Measurements from ENCODE around the gene NPAS3. TPM values are rescaled to one million over a fixed set of nuclear protein-coding genes. Genes with fewer than 3 reads are reported as not detected.

The NPAS3 gene
- total RNA-seq, 4 donors from 2014 or later: 4.0 to 12.2 (median 5.6) TPM

DNA sequence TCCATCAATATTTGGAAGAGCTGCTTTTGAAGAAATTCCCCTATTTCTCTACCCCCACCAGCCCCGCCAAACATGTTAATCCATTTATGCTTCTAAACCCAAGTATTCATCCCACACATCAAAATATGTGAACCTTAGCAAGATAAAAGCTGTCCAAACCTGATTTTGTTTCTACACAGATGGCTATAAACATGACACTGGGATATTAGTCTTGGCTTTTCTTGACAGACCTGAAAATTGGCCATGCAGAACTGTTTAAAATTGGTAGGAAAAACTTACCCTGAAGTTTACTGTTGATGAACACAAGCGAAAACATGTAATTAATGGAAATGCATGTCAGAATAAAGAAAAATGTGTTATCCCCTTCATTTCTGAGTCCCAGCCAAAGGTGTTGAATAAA is 642.2 kb downstream of the NPAS3 start:
- Histone ChIP-seq H3K4me3 (replicated peaks in 1 of 3) (no peak overlapping the region), H3K27ac (no peak overlapping the region), H3K27me3 (no peaks in the 10 kb centered on the region), H3K36me3 (no peaks in the 10 kb centered on the region), H3K9me3 (no peaks in the 10 kb centered on the region), H3K4me1 (peaks cover 0 to 2% of the 10 kb centered on the region in 2 donors)
- no peak for DNase-seq
- 93 to 97% methylated on average over 2 of the region's 2 CpGs for WGBS, 2 donors
- TF ChIP-seq, protein P1, sequence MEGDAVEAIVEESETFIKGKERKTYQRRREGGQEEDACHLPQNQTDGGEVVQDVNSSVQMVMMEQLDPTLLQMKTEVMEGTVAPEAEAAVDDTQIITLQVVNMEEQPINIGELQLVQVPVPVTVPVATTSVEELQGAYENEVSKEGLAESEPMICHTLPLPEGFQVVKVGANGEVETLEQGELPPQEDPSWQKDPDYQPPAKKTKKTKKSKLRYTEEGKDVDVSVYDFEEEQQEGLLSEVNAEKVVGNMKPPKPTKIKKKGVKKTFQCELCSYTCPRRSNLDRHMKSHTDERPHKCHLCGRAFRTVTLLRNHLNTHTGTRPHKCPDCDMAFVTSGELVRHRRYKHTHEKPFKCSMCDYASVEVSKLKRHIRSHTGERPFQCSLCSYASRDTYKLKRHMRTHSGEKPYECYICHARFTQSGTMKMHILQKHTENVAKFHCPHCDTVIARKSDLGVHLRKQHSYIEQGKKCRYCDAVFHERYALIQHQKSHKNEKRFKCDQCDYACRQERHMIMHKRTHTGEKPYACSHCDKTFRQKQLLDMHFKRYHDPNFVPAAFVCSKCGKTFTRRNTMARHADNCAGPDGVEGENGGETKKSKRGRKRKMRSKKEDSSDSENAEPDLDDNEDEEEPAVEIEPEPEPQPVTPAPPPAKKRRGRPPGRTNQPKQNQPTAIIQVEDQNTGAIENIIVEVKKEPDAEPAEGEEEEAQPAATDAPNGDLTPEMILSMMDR (IDR thresholded peaks at IDR 0.05): no peak
- intact Hi-C loops (cut with DNase I): no loop called here

DNA sequence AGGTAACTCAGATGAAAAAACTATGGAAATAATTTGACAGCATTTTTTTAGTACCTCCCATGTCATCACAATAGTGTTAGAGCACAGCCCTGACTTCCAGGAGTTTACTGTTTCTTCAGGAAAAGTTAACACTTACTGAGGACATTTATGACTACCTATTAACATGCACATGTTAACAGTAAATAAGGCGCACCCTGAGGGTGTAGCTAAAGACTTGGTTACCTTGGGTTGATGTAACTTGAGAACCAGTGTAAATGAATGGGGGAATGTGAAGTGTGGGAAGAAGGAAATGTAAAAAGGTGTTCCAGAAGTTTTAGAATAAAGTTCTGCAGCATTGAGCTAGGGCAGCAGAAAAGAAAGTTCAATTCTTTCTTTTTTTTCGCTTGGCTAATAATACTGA is 646.0 kb downstream of the NPAS3 start:
- TF ChIP-seq POLR2A (IDR thresholded peaks at IDR 0.05): no peak
- TF ChIP-seq, protein P1 (IDR thresholded peaks at IDR 0.05): no peak

DNA sequence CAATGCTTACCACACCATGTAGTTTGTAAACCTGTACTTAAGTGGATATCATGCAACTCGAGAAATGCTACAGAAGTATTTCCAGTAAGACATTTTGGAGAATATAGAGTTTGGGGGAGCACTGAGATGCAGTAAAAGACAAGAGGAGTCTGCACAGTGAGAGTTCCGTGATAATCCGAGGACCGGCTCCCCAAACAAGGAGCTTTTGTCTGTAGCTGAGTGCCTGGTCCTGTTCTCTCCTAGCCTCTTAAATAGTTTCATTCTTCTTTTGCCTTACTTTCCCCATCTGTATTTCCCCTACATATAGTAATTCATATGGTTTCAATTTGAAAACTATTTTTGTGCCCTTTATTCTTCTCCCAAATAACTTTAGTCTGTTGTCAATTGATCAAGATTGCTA is 648.1 kb downstream of the NPAS3 start:
- Histone ChIP-seq H3K4me1 (no peaks in the 10 kb centered on the region), H3K27ac (no peak overlapping the region), H3K27me3 (no peaks in the 10 kb centered on the region), H3K36me3 (no peaks in the 10 kb centered on the region), H3K4me3 (replicated peaks in 1 of 3) (no peak overlapping the region), H3K9me3 (no peaks in the 10 kb centered on the region)
- DNase-seq: no peak
- intact Hi-C loops (cut with DNase I): no loop called here
- 88 to 94% methylated on average over 4 of the region's 4 CpGs for WGBS, 2 donors
- TF ChIP-seq POLR2A (IDR thresholded peaks at IDR 0.05): no peak
- TF ChIP-seq, protein P1 (IDR thresholded peaks at IDR 0.05): no peak

More for the DNA sequence above, 646.0 kb downstream of the NPAS3 start:
- intact Hi-C loops (cut with DNase I): no loop called here
- 93 to 94% methylated on average over 2 of the region's 2 CpGs for WGBS, 2 donors
- DNase-seq: no peak
- Histone ChIP-seq H3K36me3 (no peaks in the 10 kb centered on the region), H3K27ac (no peak overlapping the region), H3K4me3 (replicated peaks in 1 of 3) (no peak overlapping the region), H3K27me3 (no peaks in the 10 kb centered on the region), H3K9me3 (no peaks in the 10 kb centered on the region), H3K4me1 (no peaks in the 10 kb centered on the region)

DNA sequence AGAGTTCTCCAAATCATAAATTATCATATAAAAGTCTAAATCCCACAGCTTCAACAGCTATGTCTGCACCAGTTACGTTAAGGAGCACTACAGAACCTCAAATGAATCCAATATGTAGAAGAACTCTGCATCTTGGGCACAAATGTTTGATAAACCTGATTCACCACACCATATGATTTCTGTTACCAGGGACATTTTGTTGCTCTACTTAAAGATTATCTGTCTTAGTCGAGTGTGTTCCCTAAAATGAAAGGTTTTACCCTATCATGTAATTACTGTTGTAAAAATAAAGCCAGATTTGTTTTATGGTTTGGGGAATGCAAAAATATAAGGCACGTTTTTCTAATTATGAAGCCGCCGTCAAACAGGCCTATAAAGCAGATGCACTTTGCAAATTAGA is 649.1 kb downstream of the NPAS3 start:
- 91 to 93% methylated on average over 5 of the region's 5 CpGs for WGBS, 2 donors

DNA sequence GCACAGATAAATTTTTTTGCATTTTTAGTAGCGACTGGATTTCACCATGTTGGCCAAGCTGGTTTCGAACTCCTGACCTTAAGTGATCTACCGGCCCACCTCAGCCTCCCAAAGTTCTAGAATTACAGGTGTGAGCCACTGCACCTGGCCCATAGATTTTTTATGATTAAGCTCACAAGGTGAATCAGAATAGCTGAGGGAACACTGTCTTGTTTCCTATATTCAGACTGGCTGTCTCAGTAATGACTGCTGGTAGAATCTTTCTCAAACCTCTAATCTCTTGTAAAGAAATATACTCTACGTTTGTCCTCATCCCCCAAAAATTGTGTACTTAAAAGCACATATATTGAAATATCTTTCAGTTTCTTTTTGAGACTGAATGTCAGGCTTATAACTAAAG is 650.1 kb downstream of the NPAS3 start:
- intact Hi-C loops (cut with DNase I): no loop called here
- Histone ChIP-seq H3K36me3 (no peaks in the 10 kb centered on the region), H3K27me3 (no peaks in the 10 kb centered on the region), H3K27ac (no peak overlapping the region), H3K4me1 (no peaks in the 10 kb centered on the region), H3K9me3 (no peaks in the 10 kb centered on the region), H3K4me3 (replicated peaks in 1 of 3) (no peak overlapping the region)
- TF ChIP-seq, protein P1 (IDR thresholded peaks at IDR 0.05): no peak
- TF ChIP-seq POLR2A (IDR thresholded peaks at IDR 0.05): no peak
- DNase-seq: no peak
- WGBS, 2 donors: 96 to 98% methylated on average over 4 of the region's 4 CpGs

More for the DNA sequence above, 649.1 kb downstream of the NPAS3 start:
- Histone ChIP-seq H3K4me1 (no peaks in the 10 kb centered on the region), H3K27me3 (no peaks in the 10 kb centered on the region), H3K27ac (no peak overlapping the region), H3K36me3 (no peaks in the 10 kb centered on the region), H3K9me3 (no peaks in the 10 kb centered on the region), H3K4me3 (replicated peaks in 1 of 3) (no peak overlapping the region)
- TF ChIP-seq, protein P1 (IDR thresholded peaks at IDR 0.05): no peak
- TF ChIP-seq POLR2A (IDR thresholded peaks at IDR 0.05): no peak
- DNase-seq: no peak
- intact Hi-C loops (cut with DNase I): no loop called here
